Urinary bladder (tissue), 4 donors: ENCODE measurements around the gene C1QTNF12. TPM values are rescaled to one million over a fixed set of nuclear protein-coding genes. Genes with fewer than 3 reads are reported as not detected.

Experiments used
- DNase-seq: peaks from one replicate; pipeline ENCODE4 v3.0.0-alpha.2; 2015; ENCODE audit errors: extremely low spot score
- H3K27ac ChIP-seq: one replicate; pipeline ENCODE4 v1.5.1; 2013; ENCODE audit warnings: low read depth, mild to moderate bottlenecking, moderate library complexity
- H3K36me3 ChIP-seq: one replicate; pipeline ENCODE4 v1.6.1; 2013; ENCODE audit warnings: mild to moderate bottlenecking, moderate library complexity; ENCODE audit not compliant: insufficient read depth
- H3K4me1 ChIP-seq: one replicate; pipeline ENCODE4 v1.6.1; 2013; ENCODE audit warnings: mild to moderate bottlenecking, moderate library complexity; ENCODE audit not compliant: insufficient read depth
- H3K4me3 ChIP-seq: one replicate; pipeline ENCODE4 v1.5.1; 2013; ENCODE audit warnings: low read depth, low read length
- WGBS: extraction: QIAGEN DNeasy Blood & Tissue Kit; methylation state at CpG from one replicate; pipeline ENCODE4 v1.1.7; 2013; 5-methylcytosine and 5-hydroxymethylcytosine counted together
- polyA plus RNA-seq: library from polyadenylated mRNA; stranded (reverse); fragments of 200-250 nt; gene quantifications from one replicate; pipeline ENCODE4 v1.2.3, GENCODE V29; 2013
- total RNA-seq: library from RNA; depleted of rRNA; stranded (reverse); fragments of >200 nt; gene quantifications from one replicate; pipeline ENCODE4 v1.2.3, GENCODE V29; 2014
- donor health status: healthy with polysubstance abuse.
- donor health status: healthy.

Gene C1QTNF12
- 0.53 TPM for total RNA-seq
- polyA plus RNA-seq: 0.99 TPM

- 3% methylated on average over 74 of the region's 74 CpGs for WGBS
- H3K27ac ChIP-seq: no peak within 1 kb of the TSS
- H3K4me3 ChIP-seq: no peak within 1 kb of the TSS
- no peaks in the 10 kb centered on the region for H3K4me1 ChIP-seq
- no peak for DNase-seq
- no peaks in the 10 kb centered on the region for H3K36me3 ChIP-seq
These were observed at the start of gene C1QTNF12 for GRCh38 chr1:1246577-1247340. C1QTNF12 (minus strand) TSS chr1:1246722; CDS start chr1:1246690, 32 bp downstream.

GRCh38 chr1:1295154-1295923, 48.8 kb upstream of the C1QTNF12 start:
- H3K4me1 ChIP-seq: no peaks in the 10 kb centered on the region
- WGBS: 95% methylated on average over 35 of the region's 35 CpGs
- H3K4me3 ChIP-seq: no peak overlapping the region
- no peaks in the 10 kb centered on the region for H3K36me3 ChIP-seq
- no peak overlapping the region for H3K27ac ChIP-seq
- no peak for DNase-seq

GRCh38 chr1:1294250-1294890, 47.8 kb upstream of the C1QTNF12 start:
- Histone ChIP-seq H3K4me3 (no peak overlapping the region), H3K27ac (no peak overlapping the region), H3K36me3 (no peaks in the 10 kb centered on the region), H3K4me1 (no peaks in the 10 kb centered on the region)
- 87% methylated on average over 58 of the region's 58 CpGs for WGBS
- DNase-seq: no peak

GRCh38 chr1:1293263-1294249, 47.0 kb upstream of the C1QTNF12 start:
- Histone ChIP-seq H3K27ac (no peak overlapping the region), H3K36me3 (no peaks in the 10 kb centered on the region), H3K4me1 (no peaks in the 10 kb centered on the region), H3K4me3 (no peak overlapping the region)
- WGBS: 81% methylated on average over 94 of the region's 94 CpGs
- no peak for DNase-seq

- 91% methylated on average over 18 of the region's 18 CpGs for WGBS
- no peak overlapping the region for H3K4me3 ChIP-seq
These were observed 46.3 kb upstream of the C1QTNF12 start for GRCh38 chr1:1292851-1293250.

GRCh38 chr1:1292442-1292779, 45.9 kb upstream of the C1QTNF12 start:
- Histone ChIP-seq H3K36me3 (no peaks in the 10 kb centered on the region), H3K27ac (no peak overlapping the region), H3K4me3 (no peak overlapping the region), H3K4me1 (no peaks in the 10 kb centered on the region)
- whole genome bisulfite sequencing: 85% methylated on average over 9 of the region's 9 CpGs
- DNase-seq: no peak

More at GRCh38 chr1:1292851-1293250, 46.3 kb upstream of the C1QTNF12 start:
- DNase-seq: no peak
- H3K27ac ChIP-seq: no peak overlapping the region
- H3K4me1 ChIP-seq: no peaks in the 10 kb centered on the region
- H3K36me3 ChIP-seq: no peaks in the 10 kb centered on the region

- no peak overlapping the region for H3K27ac ChIP-seq
- no peaks in the 10 kb centered on the region for H3K4me1 ChIP-seq
- no peak overlapping the region for H3K4me3 ChIP-seq
- H3K36me3 ChIP-seq: no peaks in the 10 kb centered on the region
- no peak for DNase-seq
- WGBS: 43% methylated on average over 45 of the region's 45 CpGs
These were observed 45.3 kb upstream of the C1QTNF12 start for GRCh38 chr1:1291548-1292441.

GRCh38 chr1:1291023-1291528, 44.6 kb upstream of the C1QTNF12 start:
- Histone ChIP-seq H3K36me3 (no peaks in the 10 kb centered on the region), H3K27ac (no peak overlapping the region), H3K4me3 (no peak overlapping the region), H3K4me1 (no peaks in the 10 kb centered on the region)
- no peak for DNase-seq
- WGBS: 36% methylated on average over 28 of the region's 28 CpGs

GRCh38 chr1:1290238-1290731, 43.8 kb upstream of the C1QTNF12 start:
- H3K27ac ChIP-seq: no peak overlapping the region
- 55% methylated on average over 15 of the region's 15 CpGs for WGBS
- no peaks in the 10 kb centered on the region for H3K36me3 ChIP-seq
- no peaks in the 10 kb centered on the region for H3K4me1 ChIP-seq
- no peak overlapping the region for H3K4me3 ChIP-seq
- no peak for DNase-seq

GRCh38 chr1:1287288-1288110, 41.0 kb upstream of the C1QTNF12 start:
- no peak for DNase-seq
- H3K27ac ChIP-seq: no peak overlapping the region
- WGBS: 82% methylated on average over 46 of the region's 46 CpGs

More at GRCh38 chr1:1287288-1288110, 41.0 kb upstream of the C1QTNF12 start:
- Histone ChIP-seq H3K36me3 (no peaks in the 10 kb centered on the region), H3K4me3 (no peak overlapping the region), H3K4me1 (no peaks in the 10 kb centered on the region)
